Glutamatergic neuron (in vitro differentiated cells): ENCODE measurements around the gene UBXN1. TPM values are rescaled to one million over a fixed set of nuclear protein-coding genes. Genes with fewer than 3 reads are reported as not detected.
A peak's percentile ranks its signal among the peaks of the same experiment; 100 is the strongest.

Experiments used
- DNase-seq: peaks from one replicate; pipeline ENCODE4 v3.0.0; 2022
- H3K27ac Mint-ChIP-seq: one replicate; pipeline ENCODE4 v1.8.0; 2020; ENCODE audit warnings: mild to moderate bottlenecking, mixed read lengths, inconsistent platforms; ENCODE audit not compliant: unreplicated experiment
- H3K27me3 Mint-ChIP-seq: one replicate; pipeline ENCODE4 v1.8.0; 2020; ENCODE audit warnings: mild to moderate bottlenecking, moderate library complexity, mixed read lengths, inconsistent platforms; ENCODE audit not compliant: unreplicated experiment
- H3K36me3 Mint-ChIP-seq: one replicate; pipeline ENCODE4 v1.8.0; 2020; ENCODE audit warnings: mild to moderate bottlenecking, mixed read lengths, inconsistent platforms; ENCODE audit not compliant: unreplicated experiment
- H3K4me1 Mint-ChIP-seq: one replicate; pipeline ENCODE4 v1.8.0; 2020; ENCODE audit warnings: mild to moderate bottlenecking, low read depth, mixed read lengths, inconsistent platforms; ENCODE audit not compliant: unreplicated experiment
- H3K4me3 Mint-ChIP-seq: one replicate; pipeline ENCODE4 v1.8.0; 2020; ENCODE audit warnings: mild to moderate bottlenecking, mixed read lengths, inconsistent platforms; ENCODE audit not compliant: unreplicated experiment
- H3K9me3 Mint-ChIP-seq: one replicate; pipeline ENCODE4 v1.8.0; 2020; ENCODE audit warnings: mild to moderate bottlenecking, moderate library complexity, mixed read lengths, inconsistent platforms; ENCODE audit not compliant: unreplicated experiment
- CTCF ChIP-seq: fragments of 200-600 bp; sonication (generic); IDR thresholded peaks from one replicate; pipeline ENCODE4 v1.5.0; 2021; ENCODE audit not compliant: partially characterized antibody, unreplicated experiment
- total RNA-seq: library from RNA; stranded (reverse); fragmentation: NEBNext Ultra II Directional; extraction: Animal tissue kit (Norgen Biotek cat#: 25700); gene quantifications from one replicate; pipeline ENCODE4 v1.2.1, GENCODE V29; 2021; ENCODE audit not compliant: unreplicated experiment

UBXN1 gene
- total RNA-seq, 1 donor from 2014 or later: 146 TPM

GRCh38 chr11:62648967-62649364 is 29.9 kb downstream of the UBXN1 start:
- no peak for TF ChIP-seq CTCF

GRCh38 chr11:62648185-62648966 is 30.5 kb downstream of the UBXN1 start:
- DNase-seq: no peak
- no peaks in the 10 kb centered on the region for H3K36me3 Mint-ChIP-seq
- peaks cover 10% of the 10 kb centered on the region for H3K9me3 Mint-ChIP-seq
- no peak overlapping the region for H3K4me3 Mint-ChIP-seq
- H3K27ac Mint-ChIP-seq: no peak overlapping the region
- peaks cover 9% of the 10 kb centered on the region for H3K27me3 Mint-ChIP-seq
- no peak for TF ChIP-seq CTCF
- H3K4me1 Mint-ChIP-seq: peaks cover 15% of the 10 kb centered on the region

More at GRCh38 chr11:62648967-62649364, 29.9 kb downstream of the UBXN1 start:
- Mint-ChIP-seq H3K27ac (no peak overlapping the region), H3K4me3 (no peak overlapping the region), H3K36me3 (no peaks in the 10 kb centered on the region), H3K27me3 (peaks cover 9% of the 10 kb centered on the region), H3K4me1 (peaks cover 15% of the 10 kb centered on the region), H3K9me3 (peaks cover 13% of the 10 kb centered on the region)
- no peak for DNase-seq

- Mint-ChIP-seq H3K4me1 (peaks cover 14% of the 10 kb centered on the region), H3K27ac (no peak overlapping the region), H3K36me3 (no peaks in the 10 kb centered on the region), H3K27me3 (peaks cover 9% of the 10 kb centered on the region), H3K4me3 (no peak overlapping the region), H3K9me3 (peaks cover 7% of the 10 kb centered on the region)
- no peak for TF ChIP-seq CTCF
- no peak for DNase-seq
These were observed 31.3 kb downstream of the UBXN1 start for GRCh38 chr11:62647609-62648005.

GRCh38 chr11:62646825-62647608 is 31.9 kb downstream of the UBXN1 start:
- H3K4me3 Mint-ChIP-seq: peak overlapping the region; percentile 99
- no peak for TF ChIP-seq CTCF
- H3K4me1 Mint-ChIP-seq: peaks cover 10% of the 10 kb centered on the region
- H3K27me3 Mint-ChIP-seq: peaks cover 8% of the 10 kb centered on the region
- DNase-seq: no peak
- H3K27ac Mint-ChIP-seq: no peak overlapping the region
- no peaks in the 10 kb centered on the region for H3K36me3 Mint-ChIP-seq
- peaks cover 7% of the 10 kb centered on the region for H3K9me3 Mint-ChIP-seq
